ENCODE data around the gene SF3B4.
"Not testable (repeated sequence)": the region's sequence is repeated elsewhere in the genome, so short reads cannot be mapped to it uniquely, and the experiment has no call there.

Gene SF3B4

GRCh38 chr1:149931212-149931790 is 3.7 kb upstream of the SF3B4 start:
- no peak for DNase-seq

- DNase-seq = no peak
Observed at GRCh38 chr1:149929856-149930255, 2.3 kb upstream of the SF3B4 start.

- no peak for DNase-seq
Observed at GRCh38 chr1:149928401-149928724, 760 bp upstream of the SF3B4 start.

- DNase-seq = no peak
Observed at GRCh38 chr1:149927056-149927562, 494 bp downstream of the SF3B4 start.

- DNase-seq = no peak
Observed at GRCh38 chr1:149926296-149926695, 1.3 kb downstream of the SF3B4 start.

GRCh38 chr1:149925751-149926150 is 1.9 kb downstream of the SF3B4 start:
- DNase-seq = no peak

GRCh38 chr1:149925345-149925744 is 2.3 kb downstream of the SF3B4 start:
- DNase-seq = no peak

- DNase-seq = no peak
Observed at GRCh38 chr1:149923626-149924025, 4.0 kb downstream of the SF3B4 start.

- DNase-seq = peak; percentile 88
Observed at GRCh38 chr1:149917571-149918144, 9.9 kb downstream of the SF3B4 start, which contains the start of gene SV2A. Gene SV2A (minus strand): TSS chr1:149917844. CDS start chr1:149913840, 4,004 bp downstream.

GRCh38 chr1:149916898-149917252 is 10.7 kb downstream of the SF3B4 start:
- DNase-seq = peak; percentile 25

- DNase-seq = no peak
Observed at GRCh38 chr1:149916193-149916897, 11.3 kb downstream of the SF3B4 start.

GRCh38 chr1:149915429-149916192 is 12.0 kb downstream of the SF3B4 start:
- peak; percentile 80 for DNase-seq

- DNase-seq = no peak
Observed at GRCh38 chr1:149914545-149914944, 13.1 kb downstream of the SF3B4 start.

- no peak for DNase-seq
Observed at GRCh38 chr1:149906570-149907075, 21.0 kb downstream of the SF3B4 start.

- DNase-seq = no peak
Observed at GRCh38 chr1:149903836-149904491, 23.6 kb downstream of the SF3B4 start.

- peak; percentile 98 for DNase-seq
Observed at GRCh38 chr1:149899460-149900284, 27.9 kb downstream of the SF3B4 start, which contains the start of gene BOLA1. Gene BOLA1 (plus strand): TSS chr1:149899568. CDS start chr1:149900060, 492 bp downstream.

- DNase-seq = no peak
Observed at GRCh38 chr1:149896575-149896974, 31.0 kb downstream of the SF3B4 start.

- DNase-seq = no peak
Observed at GRCh38 chr1:149888999-149889289, 38.7 kb downstream of the SF3B4 start.

GRCh38 chr1:149888247-149888998 is 39.2 kb downstream of the SF3B4 start:
- DNase-seq = peak; percentile 96

- peak; percentile 98 for DNase-seq
Observed at GRCh38 chr1:149887456-149888246, 40.0 kb downstream of the SF3B4 start.

- not testable (repeated sequence) for DNase-seq
Observed at GRCh38 chr1:149887196-149887455, 40.5 kb downstream of the SF3B4 start.
